Vagina (tissue), 2 donors: Measurements from ENCODE around the gene NBEAL1. TPM values are rescaled to one million over a fixed set of nuclear protein-coding genes. Genes with fewer than 3 reads are reported as not detected.
"Not testable (repeated sequence)": the region's sequence is repeated elsewhere in the genome, so short reads cannot be mapped to it uniquely, and the experiment has no call there.

Source experiments
- DNase-seq, 2 donors: peaks; one replicate each; pipeline ENCODE4 v3.0.0-alpha.2; 2017; ENCODE audit errors: extremely low spot score in 2 of 2
- H3K27ac ChIP-seq: fragments of 200-600 bp; sonication (generic); one replicate; pipeline ENCODE4 v1.5.1; 2019
- H3K27me3 ChIP-seq: fragments of 200-600 bp; sonication (generic); one replicate; pipeline ENCODE4 v1.5.1; 2019
- H3K36me3 ChIP-seq, 2 donors: fragments of 200-600 bp; sonication (generic); one replicate each; pipeline ENCODE4 v1.5.1; 2017 to 2019
- H3K4me1 ChIP-seq: fragments of 200-600 bp; sonication (generic); one replicate; pipeline ENCODE4 v1.5.1; 2019
- H3K4me3 ChIP-seq, 2 donors: fragments of 200-600 bp; sonication (generic); 1 replicate in 1 of 2; 2 replicates in 1 of 2; pipeline ENCODE4 v1.5.1; 2016 to 2019
- H3K9me3 ChIP-seq: fragments of 200-600 bp; sonication (generic); one replicate; pipeline ENCODE4 v1.5.1; 2019
- POLR2A ChIP-seq, 2 donors: fragments of 450-650 bp; IDR thresholded peaks; one replicate each; pipeline ENCODE4 v1.6.1; 2017; ENCODE audit warnings: antibody characterized with exemption in 2 of 2, mild to moderate bottlenecking in 2 of 2, moderate library complexity in 2 of 2
- POLR2AphosphoS5 ChIP-seq, 2 donors: sonication (generic); formaldehyde crosslinking; IDR thresholded peaks; one replicate each; pipeline ENCODE4 v1.9.0; 2017; ENCODE audit warnings: antibody characterized with exemption in 2 of 2, mild to moderate bottlenecking in 2 of 2, low read depth in 1 of 2; ENCODE audit not compliant: insufficient read depth in 1 of 2
- intact Hi-C: fragments of 100-400 bp; cut with DNase I; formaldehyde crosslinking; loops from one replicate; pipeline ENCODE4 v1.15.1; 2023
- total RNA-seq: library from RNA; depleted of rRNA; stranded (reverse); fragments of >200 nt; gene quantifications from one replicate; pipeline ENCODE4 v1.2.3, GENCODE V29; 2016
- TF ChIP-seq, protein P1 (sequence below), 3 experiments: fragments of 450-650 bp in 2 of 3; fragments of 200-600 bp in 1 of 3; sonication (generic) in 1 of 3; IDR thresholded peaks; one replicate each; pipeline ENCODE4 v1.5.1; 2017 to 2019; ENCODE audit warnings: antibody characterized with exemption in 3 of 3, mild to moderate bottlenecking in 2 of 3, moderate library complexity in 2 of 3

NBEAL1 gene
- total RNA-seq, 1 donor from 2014 or later: 26.3 TPM

DNA sequence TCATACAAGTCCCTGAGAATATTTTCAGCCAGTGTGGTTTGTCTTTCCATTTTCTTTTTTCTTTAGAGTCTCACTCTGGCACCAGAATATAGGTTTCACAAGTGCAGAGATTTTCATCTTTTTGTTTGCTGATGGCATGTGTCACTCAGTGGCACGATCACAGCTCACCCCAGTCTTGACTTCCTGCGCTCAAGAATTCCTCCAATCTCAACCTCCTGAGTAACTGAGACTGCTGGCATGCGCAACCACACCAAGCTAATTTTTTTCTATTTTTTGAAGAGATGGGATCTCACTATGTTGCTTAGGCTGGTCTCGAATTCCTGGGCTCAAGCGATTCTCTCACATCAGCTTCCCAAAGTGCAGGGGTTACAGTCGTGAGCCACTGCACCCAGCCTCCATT lies 23.9 kb downstream of the NBEAL1 start:
- DNase-seq: no peak
- Histone ChIP-seq H3K27me3 (no peaks in the 10 kb centered on the region), H3K4me3 (no peak overlapping the region), H3K36me3 (peaks cover 0 to 10% of the 10 kb centered on the region in 2 donors), H3K27ac (no peak overlapping the region), H3K4me1 (peaks cover 10% of the 10 kb centered on the region), H3K9me3 (no peaks in the 10 kb centered on the region)
- no peak for TF ChIP-seq POLR2A (IDR thresholded peaks at IDR 0.05)
- TF ChIP-seq, protein P1, sequence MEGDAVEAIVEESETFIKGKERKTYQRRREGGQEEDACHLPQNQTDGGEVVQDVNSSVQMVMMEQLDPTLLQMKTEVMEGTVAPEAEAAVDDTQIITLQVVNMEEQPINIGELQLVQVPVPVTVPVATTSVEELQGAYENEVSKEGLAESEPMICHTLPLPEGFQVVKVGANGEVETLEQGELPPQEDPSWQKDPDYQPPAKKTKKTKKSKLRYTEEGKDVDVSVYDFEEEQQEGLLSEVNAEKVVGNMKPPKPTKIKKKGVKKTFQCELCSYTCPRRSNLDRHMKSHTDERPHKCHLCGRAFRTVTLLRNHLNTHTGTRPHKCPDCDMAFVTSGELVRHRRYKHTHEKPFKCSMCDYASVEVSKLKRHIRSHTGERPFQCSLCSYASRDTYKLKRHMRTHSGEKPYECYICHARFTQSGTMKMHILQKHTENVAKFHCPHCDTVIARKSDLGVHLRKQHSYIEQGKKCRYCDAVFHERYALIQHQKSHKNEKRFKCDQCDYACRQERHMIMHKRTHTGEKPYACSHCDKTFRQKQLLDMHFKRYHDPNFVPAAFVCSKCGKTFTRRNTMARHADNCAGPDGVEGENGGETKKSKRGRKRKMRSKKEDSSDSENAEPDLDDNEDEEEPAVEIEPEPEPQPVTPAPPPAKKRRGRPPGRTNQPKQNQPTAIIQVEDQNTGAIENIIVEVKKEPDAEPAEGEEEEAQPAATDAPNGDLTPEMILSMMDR (IDR thresholded peaks at IDR 0.05): no peak
- no peak for TF ChIP-seq POLR2AphosphoS5 (IDR thresholded peaks at IDR 0.05; ENCODE audit: insufficient read depth in 1 of 2, low read depth in 1 of 2)
- intact Hi-C loops: no loop called here

DNA sequence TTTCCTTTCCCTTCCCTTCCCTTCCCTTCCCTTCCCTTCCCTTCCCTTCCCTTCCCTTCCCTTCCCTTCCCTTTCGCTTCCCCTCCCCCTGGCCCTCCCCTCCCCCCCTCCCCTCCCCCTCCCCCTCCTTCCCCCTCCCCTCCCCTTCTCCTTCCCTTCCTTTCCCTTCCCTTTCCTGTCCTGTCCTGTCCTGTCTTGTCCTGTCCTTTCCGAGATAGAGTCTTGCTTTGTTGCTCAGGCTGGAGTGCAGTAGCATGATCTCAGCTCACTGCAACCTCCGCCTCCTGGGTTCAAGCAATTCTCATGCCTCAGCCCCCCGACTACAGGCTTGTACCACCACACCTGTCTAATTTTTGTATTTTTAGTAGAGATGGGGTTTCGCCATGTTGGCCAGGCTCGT lies 24.5 kb downstream of the NBEAL1 start:
- H3K9me3 ChIP-seq, H3K36me3 ChIP-seq, H3K27me3 ChIP-seq, H3K4me3 ChIP-seq, DNase-seq, H3K27ac ChIP-seq, H3K4me1 ChIP-seq, intact Hi-C loops: not testable (repeated sequence)

DNA sequence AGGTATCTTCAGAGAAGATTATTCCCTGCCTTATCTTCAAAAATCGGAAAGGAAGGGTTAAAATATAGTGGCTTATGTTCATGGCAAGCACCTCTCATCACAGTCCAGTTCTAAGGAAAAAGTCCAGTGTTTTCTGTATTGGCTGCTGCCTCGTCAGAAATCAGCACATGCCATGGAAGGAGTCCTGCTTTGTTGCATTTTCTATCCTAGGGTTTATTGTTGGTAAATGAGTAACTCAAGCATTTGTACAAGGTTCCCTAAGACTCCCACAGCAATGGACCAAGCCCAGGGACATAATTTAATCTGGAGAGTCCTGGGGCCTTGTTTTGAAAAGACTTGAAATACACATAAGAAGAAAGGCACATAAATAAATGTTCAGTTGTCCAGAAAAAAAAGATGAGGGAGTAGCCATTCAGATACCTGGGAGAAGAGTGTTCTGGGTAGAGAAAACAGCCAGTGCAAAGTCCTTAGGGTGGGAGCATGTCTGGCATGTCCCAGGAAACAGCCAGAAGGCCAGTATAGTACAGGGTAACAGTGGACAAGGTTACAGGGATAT lies 26.4 kb downstream of the NBEAL1 start:
- Histone ChIP-seq H3K36me3 (peaks cover 0 to 10% of the 10 kb centered on the region in 2 donors), H3K27ac (no peak overlapping the region), H3K27me3 (no peaks in the 10 kb centered on the region), H3K4me1 (peaks cover 4% of the 10 kb centered on the region), H3K4me3 (no peak overlapping the region), H3K9me3 (no peaks in the 10 kb centered on the region)
- intact Hi-C loops: no loop called here
- DNase-seq: no peak
- no peak for TF ChIP-seq POLR2A (IDR thresholded peaks at IDR 0.05)
- TF ChIP-seq POLR2AphosphoS5 (IDR thresholded peaks at IDR 0.05; ENCODE audit: insufficient read depth in 1 of 2, low read depth in 1 of 2): no peak
- TF ChIP-seq, protein P1 (IDR thresholded peaks at IDR 0.05): no peak

DNA sequence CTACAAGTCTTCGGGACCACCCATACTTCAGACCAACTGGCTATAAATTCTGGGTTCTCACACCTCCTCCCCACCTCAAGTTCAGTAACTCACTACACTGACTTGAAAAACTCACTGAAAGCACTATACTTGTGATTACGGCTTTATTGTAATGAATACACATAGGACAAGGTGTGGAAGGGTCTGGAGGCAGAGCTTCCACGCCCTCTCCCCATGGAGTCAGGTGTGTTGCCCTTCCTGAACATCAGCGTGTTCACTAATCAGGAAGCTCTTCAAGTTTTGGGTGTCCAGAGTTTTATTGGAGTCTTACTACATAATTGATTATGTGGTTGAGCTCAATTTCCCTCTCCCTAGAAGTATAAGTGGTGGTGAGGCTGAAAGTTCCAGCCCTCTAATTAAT lies 27.5 kb downstream of the NBEAL1 start:
- Histone ChIP-seq H3K4me3 (no peak overlapping the region), H3K9me3 (no peaks in the 10 kb centered on the region), H3K4me1 (no peaks in the 10 kb centered on the region), H3K36me3 (peaks cover 0 to 15% of the 10 kb centered on the region in 2 donors), H3K27ac (no peak overlapping the region), H3K27me3 (no peaks in the 10 kb centered on the region)
- DNase-seq: no peak
- TF ChIP-seq POLR2AphosphoS5 (IDR thresholded peaks at IDR 0.05; ENCODE audit: insufficient read depth in 1 of 2, low read depth in 1 of 2) (no peak), POLR2A (IDR thresholded peaks at IDR 0.05) (no peak)
- TF ChIP-seq, protein P1 (IDR thresholded peaks at IDR 0.05): no peak
- intact Hi-C loops: no loop called here

DNA sequence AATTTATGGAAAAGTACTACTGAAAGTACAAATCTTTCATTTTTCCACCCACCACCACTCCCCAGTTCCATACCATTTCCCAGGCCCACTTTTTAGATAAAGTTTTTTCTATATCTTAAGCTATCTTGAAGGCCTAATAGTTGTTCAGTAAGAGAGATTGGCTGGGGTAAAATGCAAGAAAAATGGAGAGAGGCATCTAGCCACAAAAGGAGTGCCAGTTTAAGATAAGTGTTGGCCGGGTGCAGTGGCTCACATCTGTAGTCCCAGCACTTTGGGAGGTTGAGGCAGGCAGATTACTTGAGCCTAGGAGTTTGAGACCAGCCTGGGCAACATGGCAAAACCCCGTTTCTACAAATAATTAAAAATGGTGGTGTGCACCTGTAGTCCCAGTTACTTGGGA lies 28.6 kb downstream of the NBEAL1 start:
- H3K4me1 ChIP-seq: no peaks in the 10 kb centered on the region

More for the DNA sequence above, 28.6 kb downstream of the NBEAL1 start:
- intact Hi-C loops: no loop called here
- TF ChIP-seq POLR2AphosphoS5 (IDR thresholded peaks at IDR 0.05; ENCODE audit: insufficient read depth in 1 of 2, low read depth in 1 of 2) (no peak), POLR2A (IDR thresholded peaks at IDR 0.05) (no peak)
- TF ChIP-seq, protein P1 (IDR thresholded peaks at IDR 0.05): no peak
- no peak overlapping the region for H3K27ac ChIP-seq
- no peaks in the 10 kb centered on the region for H3K27me3 ChIP-seq
- H3K9me3 ChIP-seq: no peaks in the 10 kb centered on the region
- H3K36me3 ChIP-seq: peaks cover 0 to 18% of the 10 kb centered on the region in 2 donors
- no peak for DNase-seq
- H3K4me3 ChIP-seq: no peak overlapping the region
